Gastrocnemius medialis (tissue), 4 donors: ENCODE results near the gene SHC2.

ENCODE experiments used
- CTCF ChIP-seq, 5 experiments: fragments of 450-650 bp in 3 of 5; fragments of 200-600 bp in 2 of 5; sonication (generic) in 2 of 5; IDR thresholded peaks in 4 of 5; conservative IDR thresholded peaks in 1 of 5; 1 replicate in 4 of 5; 2 replicates in 1 of 5; pipeline ENCODE4 v1.5.1; 2016 to 2019; ENCODE audit warnings: antibody characterized with exemption in 5 of 5, mild to moderate bottlenecking in 3 of 5, moderate library complexity in 3 of 5
- POLR2A ChIP-seq, 2 donors: fragments of 450-650 bp; IDR thresholded peaks; one replicate each; pipeline ENCODE4 v1.6.1; 2017; ENCODE audit warnings: antibody characterized with exemption in 2 of 2, mild to moderate bottlenecking in 2 of 2, moderate library complexity in 2 of 2

- TF ChIP-seq POLR2A (IDR thresholded peaks at IDR 0.05) (no peak), CTCF (IDR thresholded peaks at IDR 0.05 in 4 of 5, conservative IDR thresholded peaks at IDR 0.05 in 1 of 5) (no peak)
Measured at GRCh38 chr19:428149-428548, 32.7 kb downstream of the SHC2 start.
